Ectodermal cell (in vitro differentiated cells): ENCODE results near the gene SKAP2.

ENCODE experiments used
- H3K27ac ChIP-seq: 2 replicates; pipeline ENCODE4 v1.7.0; 2013; ENCODE audit warnings: mild to moderate bottlenecking, low read depth, low read length; ENCODE audit not compliant: insufficient read depth, poor library complexity, severe bottlenecking
- H3K27me3 ChIP-seq: 2 replicates; pipeline ENCODE4 v1.7.0; 2013; ENCODE audit warnings: mild to moderate bottlenecking, low read length; ENCODE audit not compliant: insufficient read depth, control insufficient read depth, poor library complexity, severe bottlenecking
- H3K36me3 ChIP-seq: one replicate; pipeline ENCODE4 v1.7.0; 2013; ENCODE audit warnings: low read length; ENCODE audit not compliant: control insufficient read depth, insufficient read depth
- H3K4me1 ChIP-seq: one replicate; pipeline ENCODE4 v1.7.0; 2013; ENCODE audit warnings: low read length; ENCODE audit not compliant: control insufficient read depth, insufficient read depth
- H3K4me3 ChIP-seq: 2 replicates; pipeline ENCODE4 v1.7.0; 2013; ENCODE audit warnings: low read depth, low read length, control low read depth; ENCODE audit not compliant: insufficient read depth
- H3K9me3 ChIP-seq: 2 replicates; pipeline ENCODE4 v1.7.0; 2013; ENCODE audit warnings: mild to moderate bottlenecking, low read length, moderate library complexity; ENCODE audit not compliant: control insufficient read depth
- WGBS, 2 experiments: methylation state at CpG; one replicate each; pipeline ENCODE4 v1.1.7; 2013; ENCODE audit warnings: missing lambda C conversion rate in 2 of 2; 5-methylcytosine and 5-hydroxymethylcytosine counted together

The SKAP2 gene

DNA sequence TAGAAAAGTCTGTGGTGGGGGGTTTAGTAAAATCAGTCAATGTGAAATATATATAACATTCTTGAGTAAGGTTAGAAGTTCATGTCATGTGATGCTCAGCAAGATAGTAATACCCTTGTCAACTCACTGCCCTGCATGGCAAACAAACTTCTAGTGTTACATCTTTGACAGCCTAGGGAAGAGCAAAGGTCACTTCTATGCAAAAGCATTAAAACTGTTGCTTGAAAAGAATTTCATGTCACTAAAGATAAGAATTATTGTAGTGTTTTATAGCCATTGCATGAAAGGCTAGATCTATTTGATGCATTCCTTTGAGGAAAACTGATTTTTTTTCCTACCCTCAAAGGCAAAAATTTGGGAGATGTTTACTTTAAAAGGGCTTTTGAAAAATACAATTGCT is 176.0 kb downstream of the SKAP2 start:
- Histone ChIP-seq H3K4me3 (no peak overlapping the region), H3K36me3 (no peaks in the 10 kb centered on the region), H3K9me3 (no peaks in the 10 kb centered on the region), H3K27me3 (peaks cover 5% of the 10 kb centered on the region), H3K27ac (no peak overlapping the region), H3K4me1 (peaks cover 4% of the 10 kb centered on the region)

DNA sequence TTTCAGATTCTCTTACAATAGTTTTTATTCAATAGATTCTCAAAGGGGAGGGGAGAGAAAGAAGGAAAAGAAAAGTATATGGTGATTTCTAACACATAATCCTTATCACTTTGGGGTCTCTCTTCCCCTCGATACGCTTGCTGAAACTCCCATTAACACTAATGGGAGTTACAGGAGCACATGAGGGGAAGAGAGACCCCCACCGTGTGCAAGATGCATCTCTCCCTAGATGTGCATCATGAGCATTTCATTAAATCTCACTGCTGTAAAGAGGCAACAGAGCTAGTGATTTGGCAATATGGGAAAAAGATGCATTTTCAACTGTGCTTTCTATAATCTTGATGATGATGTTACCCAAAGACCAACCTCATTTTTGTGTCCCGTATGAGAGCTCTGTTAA is 177.4 kb downstream of the SKAP2 start:
- Histone ChIP-seq H3K36me3 (no peaks in the 10 kb centered on the region), H3K4me3 (no peak overlapping the region), H3K9me3 (no peaks in the 10 kb centered on the region), H3K27me3 (peaks cover 5% of the 10 kb centered on the region), H3K27ac (no peak overlapping the region), H3K4me1 (peaks cover 4% of the 10 kb centered on the region)
- 77 to 85% methylated on average over 3 to 4 of the region's 4 CpGs for WGBS, 2 experiments

DNA sequence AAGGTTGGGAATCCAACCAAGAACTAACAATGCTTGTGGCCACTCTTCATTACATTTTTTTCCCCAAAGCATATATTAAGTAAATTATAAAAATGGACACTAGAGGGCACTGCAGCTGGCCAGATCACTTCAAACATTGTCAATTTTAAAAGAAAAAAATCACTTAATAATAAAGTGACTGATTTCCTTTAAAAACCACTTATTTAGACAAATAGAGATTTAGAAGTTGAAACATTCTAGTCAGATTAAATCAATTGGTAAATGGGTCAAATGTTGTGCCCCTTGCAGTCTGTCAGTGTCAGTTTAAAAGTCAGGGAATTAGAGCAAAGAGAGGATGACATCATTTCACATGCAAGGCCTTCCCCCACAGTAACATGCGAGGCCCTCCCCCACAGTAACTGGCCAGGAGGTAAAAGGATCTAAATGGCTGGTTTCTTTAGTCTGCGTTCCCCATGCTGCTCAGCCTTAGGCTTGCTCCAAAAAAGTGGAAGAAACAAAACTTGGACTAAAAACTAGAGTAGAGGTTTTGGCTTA is 177.9 kb downstream of the SKAP2 start:
- H3K36me3 ChIP-seq: no peaks in the 10 kb centered on the region
- no peaks in the 10 kb centered on the region for H3K9me3 ChIP-seq
- no peaks in the 10 kb centered on the region for H3K4me1 ChIP-seq
- no peak overlapping the region for H3K27ac ChIP-seq
- H3K4me3 ChIP-seq: no peak overlapping the region
- H3K27me3 ChIP-seq: peaks cover 5% of the 10 kb centered on the region
- WGBS, 2 experiments: 7 to 19% methylated on average over 2 of the region's 2 CpGs

DNA sequence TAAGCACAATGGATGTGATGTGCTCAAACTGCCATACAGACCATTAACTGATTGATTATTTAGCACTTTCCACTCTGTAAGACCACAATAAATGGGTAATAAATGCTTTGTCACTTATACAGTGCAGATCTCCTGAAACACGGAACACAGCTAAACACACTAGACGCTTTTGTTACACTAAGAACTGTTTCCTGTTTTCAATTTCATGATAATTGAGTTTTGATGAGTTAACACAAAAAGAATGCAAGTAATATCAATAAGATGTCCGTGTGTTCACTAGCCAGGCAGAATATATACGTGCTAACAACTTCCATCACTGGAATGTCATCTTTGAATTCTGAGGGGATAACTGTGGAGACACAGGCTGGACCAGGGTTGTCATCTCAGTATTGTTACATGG is 178.8 kb downstream of the SKAP2 start:
- Histone ChIP-seq H3K4me1 (no peaks in the 10 kb centered on the region), H3K36me3 (no peaks in the 10 kb centered on the region), H3K27ac (no peak overlapping the region), H3K9me3 (no peaks in the 10 kb centered on the region), H3K27me3 (peaks cover 5% of the 10 kb centered on the region), H3K4me3 (no peak overlapping the region)
- 54 to 61% methylated on average over 4 of the region's 4 CpGs for WGBS, 2 experiments

DNA sequence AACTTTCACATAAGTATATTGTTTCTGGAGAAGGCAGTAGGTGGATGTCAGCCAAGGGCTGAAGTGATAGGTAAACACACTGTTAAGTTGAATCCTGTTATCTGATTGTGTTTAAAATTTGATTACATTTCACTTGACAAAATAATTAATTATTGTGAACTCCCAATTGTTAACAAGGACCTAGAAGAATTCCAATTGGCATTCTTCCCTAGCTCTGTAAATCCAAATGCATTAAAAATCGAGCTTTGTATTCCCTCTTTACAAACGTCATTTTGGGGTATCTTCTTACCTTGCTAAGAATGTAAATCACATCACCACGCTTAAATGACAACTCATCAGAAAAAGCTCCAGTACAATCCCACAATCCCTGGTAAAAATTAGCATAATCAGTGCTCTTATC is 179.9 kb downstream of the SKAP2 start:
- 73 to 80% methylated on average over 3 of the region's 3 CpGs for WGBS, 2 experiments
- H3K27ac ChIP-seq: no peak overlapping the region
- no peaks in the 10 kb centered on the region for H3K4me1 ChIP-seq

DNA sequence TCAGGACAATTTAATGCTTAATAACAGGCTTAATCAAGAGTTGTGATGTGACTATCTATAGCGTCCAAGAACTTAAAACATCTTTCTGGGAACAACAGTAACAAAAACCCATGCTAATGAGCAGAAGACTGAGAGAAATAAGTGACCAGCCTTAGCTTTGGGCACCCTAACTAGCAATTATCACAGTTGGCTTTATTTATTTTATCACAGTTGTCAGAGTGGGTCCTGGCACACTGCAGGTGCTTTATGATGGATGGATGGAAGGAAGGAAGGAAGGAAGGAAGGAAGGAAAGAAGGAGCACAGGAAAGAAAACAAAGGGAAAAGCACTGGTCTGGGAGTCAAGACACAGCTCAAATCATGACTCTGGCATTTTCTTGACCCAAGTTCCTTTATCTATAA is 181.1 kb downstream of the SKAP2 start:
- WGBS, 2 experiments: 90 to 100% methylated on average over 1 of the region's 1 CpG
- Histone ChIP-seq H3K27ac (no peak overlapping the region), H3K4me3 (no peak overlapping the region), H3K9me3 (no peaks in the 10 kb centered on the region), H3K4me1 (no peaks in the 10 kb centered on the region), H3K27me3 (peaks cover 5% of the 10 kb centered on the region), H3K36me3 (no peaks in the 10 kb centered on the region)

More for the DNA sequence above, 179.9 kb downstream of the SKAP2 start:
- H3K4me3 ChIP-seq: no peak overlapping the region
- peaks cover 5% of the 10 kb centered on the region for H3K27me3 ChIP-seq
- H3K36me3 ChIP-seq: no peaks in the 10 kb centered on the region
- H3K9me3 ChIP-seq: no peaks in the 10 kb centered on the region

DNA sequence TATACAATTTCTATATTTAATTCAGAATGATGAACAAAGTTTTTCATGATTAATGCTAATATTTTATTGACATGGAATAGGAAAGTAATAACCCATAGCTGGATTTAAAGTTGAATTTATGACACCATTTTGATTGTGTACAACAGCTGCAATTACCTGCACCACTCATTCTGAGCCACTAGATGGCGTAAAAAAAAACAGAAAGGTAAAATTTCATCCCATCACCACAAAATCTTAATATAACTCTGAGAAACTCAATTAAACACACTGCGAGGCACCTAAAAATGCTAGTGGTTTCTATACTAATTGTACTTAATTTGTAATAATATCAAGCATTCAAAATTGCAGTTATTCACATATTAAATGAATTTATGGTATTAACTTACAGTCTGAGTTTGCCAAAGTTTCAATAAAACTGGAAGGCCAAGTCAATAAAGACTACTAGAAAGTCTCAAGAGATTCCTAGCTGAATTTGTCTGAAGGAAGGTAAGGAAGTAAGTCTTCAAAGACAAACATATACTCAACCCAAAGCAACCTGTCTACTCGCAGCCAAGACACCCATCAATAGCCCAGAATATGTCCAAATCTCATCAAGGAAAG is 182.5 kb downstream of the SKAP2 start:
- no peak overlapping the region for H3K4me3 ChIP-seq
- no peaks in the 10 kb centered on the region for H3K4me1 ChIP-seq
- WGBS, 2 experiments: 48 to 50% methylated on average over 2 of the region's 3 CpGs
- H3K36me3 ChIP-seq: no peaks in the 10 kb centered on the region
- H3K27ac ChIP-seq: no peak overlapping the region
- H3K9me3 ChIP-seq: no peaks in the 10 kb centered on the region
- H3K27me3 ChIP-seq: peaks cover 5% of the 10 kb centered on the region

DNA sequence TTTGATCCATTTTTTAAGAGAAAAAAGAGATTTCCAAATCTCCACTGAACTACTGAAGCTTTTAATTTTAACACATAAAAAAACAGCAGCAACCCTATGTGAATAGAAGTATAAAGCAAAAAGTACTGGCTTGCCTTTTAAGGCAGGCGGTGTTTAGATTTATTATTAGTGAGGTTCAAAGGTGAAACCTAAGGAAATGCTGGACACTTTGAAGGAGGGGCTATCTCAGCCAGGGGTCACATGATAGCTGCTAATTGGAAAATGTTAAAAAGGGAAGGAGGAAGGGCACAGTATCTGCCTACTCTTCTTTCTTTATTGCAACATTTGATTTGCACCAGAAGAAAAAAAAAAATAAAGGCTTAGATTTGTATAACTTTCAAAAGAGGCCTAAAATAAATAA is 183.8 kb downstream of the SKAP2 start:
- Histone ChIP-seq H3K36me3 (no peaks in the 10 kb centered on the region), H3K27ac (no peak overlapping the region), H3K27me3 (peaks cover 3% of the 10 kb centered on the region), H3K9me3 (no peaks in the 10 kb centered on the region), H3K4me3 (no peak overlapping the region), H3K4me1 (no peaks in the 10 kb centered on the region)
- WGBS, 2 experiments: 88 to 100% methylated on average over 1 of the region's 1 CpG

DNA sequence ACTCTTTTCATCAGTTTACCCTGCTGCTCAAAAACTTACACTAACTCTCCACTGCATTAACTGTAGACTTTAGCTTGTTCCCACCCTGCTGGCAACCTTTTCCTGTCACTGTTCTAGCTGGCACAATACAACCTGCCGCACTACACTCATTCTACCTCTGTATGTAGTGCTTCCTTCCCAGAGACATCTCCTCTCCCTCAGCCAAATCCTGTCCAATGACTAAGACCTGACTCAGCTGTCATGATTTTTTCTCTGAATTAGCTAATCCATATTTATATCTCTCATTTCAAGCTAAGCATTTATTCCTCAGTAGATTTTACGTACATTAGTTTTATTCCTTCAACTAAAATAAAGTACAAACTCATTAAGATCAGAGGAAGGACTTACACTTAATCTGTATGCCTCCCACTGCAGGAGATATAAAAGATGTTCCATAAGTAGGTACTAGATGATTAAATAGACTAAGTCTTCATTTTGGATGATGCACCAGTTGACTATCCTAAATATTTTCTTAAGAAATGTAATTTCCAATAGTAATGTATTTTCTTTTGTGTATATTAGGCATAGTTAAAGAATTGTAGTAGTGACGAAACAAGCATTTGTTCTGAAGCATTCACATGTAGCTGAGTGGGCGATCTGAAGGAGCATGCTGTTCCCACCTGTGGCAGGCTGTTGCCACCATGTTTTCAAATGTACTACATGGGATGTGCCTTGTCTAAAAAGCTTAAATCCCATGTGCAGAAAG is 189.1 kb downstream of the SKAP2 start:
- WGBS, 2 experiments: 94 to 98% methylated on average over 4 of the region's 4 CpGs
- Histone ChIP-seq H3K27me3 (no peaks in the 10 kb centered on the region), H3K4me3 (no peak overlapping the region)

DNA sequence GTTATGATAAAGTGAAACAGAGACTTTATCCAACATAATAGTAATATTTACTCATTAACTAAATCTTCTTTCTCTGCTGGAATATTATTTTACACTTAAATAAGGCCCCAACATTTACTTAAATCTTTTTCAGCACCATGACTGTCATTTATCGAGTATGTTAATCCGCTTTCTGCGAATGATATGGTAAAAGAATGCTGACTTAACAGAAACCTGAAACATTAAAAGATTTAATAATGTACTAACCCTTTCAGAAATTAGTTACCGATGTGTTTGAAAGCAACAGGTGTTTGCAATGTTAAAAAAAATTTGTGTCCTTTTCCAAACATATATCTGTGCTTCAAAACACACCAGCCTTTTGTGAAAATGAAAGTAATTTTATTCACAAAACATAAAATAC is 190.5 kb downstream of the SKAP2 start:
- Histone ChIP-seq H3K4me3 (no peak overlapping the region), H3K4me1 (no peaks in the 10 kb centered on the region), H3K27me3 (no peaks in the 10 kb centered on the region), H3K9me3 (no peaks in the 10 kb centered on the region), H3K27ac (no peak overlapping the region), H3K36me3 (no peaks in the 10 kb centered on the region)
- WGBS, 2 experiments: 93 to 100% methylated on average over 1 of the region's 4 CpGs

More for the DNA sequence above, 189.1 kb downstream of the SKAP2 start:
- no peak overlapping the region for H3K27ac ChIP-seq
- no peaks in the 10 kb centered on the region for H3K9me3 ChIP-seq
- H3K36me3 ChIP-seq: no peaks in the 10 kb centered on the region
- no peaks in the 10 kb centered on the region for H3K4me1 ChIP-seq
